ENCODE results near the gene ARHGAP45.

Gene ARHGAP45

DNA sequence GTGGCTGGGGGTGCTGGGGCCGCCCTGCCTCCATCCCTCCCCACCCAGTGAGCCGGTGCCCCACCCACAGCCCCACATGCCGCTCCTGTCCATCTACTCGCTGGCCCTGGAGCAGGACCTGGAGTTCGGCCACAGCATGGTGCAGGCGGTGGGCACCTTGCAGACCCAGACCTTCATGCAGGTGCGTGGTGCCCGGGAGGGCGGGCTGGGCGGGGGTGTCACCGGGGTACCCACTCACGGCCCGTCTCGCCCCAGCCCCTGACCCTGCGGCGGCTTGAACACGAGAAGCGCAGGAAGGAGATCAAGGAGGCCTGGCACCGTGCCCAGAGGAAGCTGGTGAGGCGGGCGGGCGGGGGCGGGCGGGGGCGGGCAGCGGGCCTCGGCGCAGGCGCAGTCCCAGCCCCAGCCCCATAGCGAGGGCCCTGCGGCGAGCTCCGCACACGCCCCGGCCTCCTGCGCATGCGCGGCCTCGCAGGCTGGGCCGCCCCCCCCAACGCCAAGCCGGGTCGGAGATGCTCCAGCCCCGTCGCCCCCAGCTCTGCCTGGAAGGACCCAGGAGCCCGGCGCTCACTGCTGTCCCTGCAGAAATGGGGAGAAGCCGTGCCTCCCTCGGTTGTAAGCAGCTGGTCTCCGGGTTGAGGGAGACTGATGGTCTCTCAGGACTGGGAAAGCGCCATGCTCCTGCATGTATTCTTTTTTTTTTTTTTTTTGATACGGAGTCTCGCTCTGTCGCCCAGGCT is 7.7 kb downstream of the ARHGAP45 start:
- peaks cover 51% of the 10 kb centered on the region for H3K36me3 Mint-ChIP-seq
- peaks cover 62% of the 10 kb centered on the region for H3K4me1 Mint-ChIP-seq
- peak; percentile 92 for DNase-seq
- CTCF ChIA-PET: interaction anchor here (1.0 to 2.1 kb wide), 2 partner anchors 10 to 170 kb away, joined by 3 to 10 read pairs; no protein-coding TSS in a partner anchor
- H3K9me3 Mint-ChIP-seq: no peaks in the 10 kb centered on the region
- H3K27ac Mint-ChIP-seq: peak overlapping the region; percentile 97
- peaks cover 3% of the 10 kb centered on the region for H3K27me3 Mint-ChIP-seq
- H3K4me3 Mint-ChIP-seq: peak overlapping the region; percentile 89

DNA sequence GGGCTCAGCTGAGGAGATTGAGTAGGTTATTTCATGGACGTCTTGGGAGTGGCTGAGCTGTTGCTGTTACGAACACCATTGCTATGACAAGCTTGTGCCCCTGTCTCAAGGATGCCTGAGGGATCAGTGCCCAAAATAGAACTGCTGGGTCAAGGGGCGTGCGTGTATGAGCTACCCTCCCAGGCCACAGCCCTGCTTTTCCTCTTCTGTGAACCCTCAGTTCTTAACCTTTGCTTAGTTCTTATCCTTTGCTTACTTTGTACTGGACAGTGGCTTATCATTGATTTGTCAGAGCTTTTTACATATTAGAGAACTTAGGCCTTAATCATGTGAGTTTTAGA is 9.0 kb downstream of the ARHGAP45 start:
- Mint-ChIP-seq H3K4me3 (peak overlapping the region; percentile 89), H3K27me3 (peaks cover 3% of the 10 kb centered on the region), H3K27ac (peak overlapping the region; percentile 97), H3K9me3 (no peaks in the 10 kb centered on the region), H3K4me1 (peaks cover 65% of the 10 kb centered on the region), H3K36me3 (peaks cover 61% of the 10 kb centered on the region)
- no peak for DNase-seq
- CTCF ChIA-PET: interaction anchor here (0.6 to 2.4 kb wide), 4 partner anchors 9 to 37 kb away, joined by 3 to 13 read pairs (median 6); partner anchors contain the start of gene ARHGAP45

DNA sequence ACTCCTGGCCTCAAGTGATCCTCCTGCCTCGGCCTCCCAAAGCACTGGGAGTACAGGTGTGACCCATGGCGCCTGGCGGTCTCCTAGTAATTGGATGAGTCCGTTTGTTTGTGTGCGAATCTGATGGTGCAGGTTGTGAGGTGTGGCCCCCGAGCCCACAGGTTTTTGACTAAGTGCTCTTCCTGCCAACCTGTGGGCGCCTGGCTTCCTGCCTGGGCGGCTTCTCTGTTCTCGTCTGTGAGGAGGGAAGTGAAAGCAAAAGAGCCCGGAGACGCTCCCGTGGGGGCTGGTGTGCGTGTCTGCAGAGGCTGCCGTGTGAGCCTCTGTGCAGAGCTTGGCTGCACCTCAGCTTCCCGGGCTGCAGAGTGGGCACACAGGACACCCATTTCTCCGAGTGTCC is 10.0 kb downstream of the ARHGAP45 start:
- H3K4me3 Mint-ChIP-seq: peak overlapping the region; percentile 89
- CTCF ChIA-PET: interaction anchor here (0.6 to 2.4 kb wide), 5 partner anchors 9 to 140 kb away, joined by 3 to 13 read pairs (median 3); partner anchors contain the start of gene ARHGAP45
- H3K27me3 Mint-ChIP-seq: peaks cover 3% of the 10 kb centered on the region
- DNase-seq: peak; percentile 97
- H3K4me1 Mint-ChIP-seq: peaks cover 68% of the 10 kb centered on the region
- H3K9me3 Mint-ChIP-seq: no peaks in the 10 kb centered on the region
- H3K36me3 Mint-ChIP-seq: peaks cover 61% of the 10 kb centered on the region
- peak overlapping the region; percentile 97 for H3K27ac Mint-ChIP-seq

DNA sequence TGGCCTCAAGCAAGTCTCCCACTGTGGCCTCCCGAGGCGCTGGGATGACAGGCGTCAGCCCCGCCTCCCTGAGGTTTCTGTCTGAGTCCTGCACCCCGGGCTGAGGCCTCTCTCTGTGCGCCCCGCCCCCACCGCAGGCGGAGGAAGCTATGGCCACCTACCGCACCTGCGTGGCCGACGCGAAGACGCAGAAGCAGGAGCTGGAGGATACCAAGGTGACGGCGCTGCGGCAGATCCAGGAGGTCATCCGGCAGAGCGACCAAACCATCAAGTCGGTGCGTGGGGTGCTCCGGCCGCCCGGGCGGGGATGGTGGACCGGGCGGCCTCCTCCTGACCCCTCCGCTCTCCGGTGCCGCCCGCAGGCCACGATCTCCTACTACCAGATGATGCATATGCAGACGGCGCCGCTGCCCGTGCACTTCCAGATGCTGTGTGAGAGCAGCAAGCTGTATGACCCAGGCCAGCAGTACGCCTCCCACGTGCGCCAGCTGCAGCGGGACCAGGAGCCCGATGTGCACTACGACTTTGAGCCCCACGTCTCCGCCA is 12.7 kb downstream of the ARHGAP45 start:
- Mint-ChIP-seq H3K9me3 (no peaks in the 10 kb centered on the region), H3K27ac (peak overlapping the region; percentile 97), H3K4me1 (peaks cover 64% of the 10 kb centered on the region), H3K27me3 (peaks cover 3% of the 10 kb centered on the region), H3K36me3 (peaks cover 57% of the 10 kb centered on the region), H3K4me3 (peak overlapping the region; percentile 89)
- CTCF ChIA-PET: interaction anchor here (1.4 kb wide), 1 partner anchor 15 kb away, joined by 6 read pairs; no protein-coding TSS in a partner anchor
- peak; percentile 88 for DNase-seq

DNA sequence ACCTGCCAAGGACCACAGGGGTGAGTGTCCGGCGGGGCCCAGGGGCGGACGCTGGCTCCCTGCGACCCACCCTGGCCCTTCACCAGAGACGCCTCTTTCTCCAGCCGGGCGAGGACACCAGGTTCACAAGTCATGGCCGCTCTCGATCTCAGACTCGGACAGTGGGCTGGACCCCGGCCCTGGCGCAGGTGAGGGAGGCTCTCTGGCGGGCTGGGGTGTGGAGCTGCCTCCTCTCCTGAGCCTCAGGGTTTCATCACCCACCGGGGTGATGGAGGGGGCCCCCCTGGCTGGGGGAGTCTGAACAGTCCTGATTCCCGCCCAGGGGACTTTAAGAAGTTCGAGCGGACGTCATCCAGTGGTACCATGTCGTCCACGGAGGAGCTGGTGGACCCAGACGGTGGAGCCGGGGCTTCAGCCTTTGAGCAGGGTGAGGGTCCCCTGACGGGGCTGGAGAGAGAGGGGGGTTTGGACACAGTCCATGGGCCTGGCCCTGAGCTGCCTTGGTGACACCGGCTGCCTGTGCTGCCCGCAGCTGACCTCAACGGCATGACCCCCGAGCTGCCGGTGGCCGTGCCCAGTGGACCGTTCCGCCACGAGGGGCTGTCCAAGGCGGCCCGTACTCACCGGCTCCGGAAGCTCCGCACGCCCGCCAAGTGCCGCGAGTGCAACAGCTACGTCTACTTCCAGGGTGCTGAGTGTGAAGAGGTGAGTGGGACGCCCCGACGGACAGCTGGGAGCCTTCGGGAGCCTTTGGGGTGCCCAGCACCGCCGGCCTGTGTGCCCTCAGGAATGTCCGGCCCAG is 13.6 kb downstream of the ARHGAP45 start:
- H3K4me1 Mint-ChIP-seq: peaks cover 68% of the 10 kb centered on the region
- DNase-seq: no peak
- H3K4me3 Mint-ChIP-seq: peak overlapping the region; percentile 41
- CTCF ChIA-PET: interaction anchor here (0.7 to 1.4 kb wide), 2 partner anchors 16 kb away, joined by 3 to 6 read pairs; no protein-coding TSS in a partner anchor
- H3K36me3 Mint-ChIP-seq: peaks cover 64% of the 10 kb centered on the region
- H3K27me3 Mint-ChIP-seq: peaks cover 3% of the 10 kb centered on the region
- H3K27ac Mint-ChIP-seq: peak overlapping the region; percentile 79
- no peaks in the 10 kb centered on the region for H3K9me3 Mint-ChIP-seq

DNA sequence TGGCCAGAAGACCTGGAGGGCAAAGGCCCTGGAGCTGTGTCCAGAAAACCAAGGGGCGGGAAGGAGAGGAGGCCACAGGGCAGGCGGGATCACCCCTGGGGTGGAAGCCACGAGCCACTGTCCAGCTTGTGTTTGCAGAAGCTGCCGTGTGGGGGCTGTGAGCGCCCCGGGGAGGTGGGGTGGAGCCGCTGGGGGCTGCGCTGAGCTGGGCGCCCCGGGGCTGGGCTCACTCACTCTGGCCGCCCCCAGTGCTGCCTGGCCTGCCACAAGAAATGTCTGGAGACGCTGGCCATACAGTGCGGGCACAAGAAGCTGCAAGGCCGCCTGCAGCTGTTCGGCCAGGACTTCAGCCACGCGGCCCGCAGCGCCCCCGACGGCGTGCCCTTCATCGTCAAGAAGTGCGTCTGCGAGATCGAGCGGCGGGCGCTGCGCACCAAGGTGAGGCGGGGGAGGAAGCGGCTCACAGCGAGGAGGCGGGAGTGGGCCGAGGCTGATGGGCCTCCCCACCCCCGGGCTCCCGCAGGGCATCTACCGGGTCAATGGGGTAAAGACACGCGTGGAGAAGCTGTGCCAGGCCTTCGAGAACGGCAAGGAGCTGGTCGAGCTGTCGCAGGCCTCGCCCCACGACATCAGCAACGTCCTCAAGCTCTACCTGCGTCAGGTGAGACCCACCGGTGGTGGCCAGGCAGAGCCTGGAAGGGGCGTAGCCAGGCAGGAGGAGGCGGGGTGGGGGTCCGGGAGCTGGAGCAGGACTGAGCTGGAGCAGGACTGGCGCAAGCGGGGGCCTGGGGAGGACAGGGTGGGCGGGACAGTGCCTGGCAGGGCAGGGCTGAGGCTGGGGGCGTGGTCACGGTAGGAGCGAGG is 14.6 kb downstream of the ARHGAP45 start:
- CTCF ChIA-PET: interaction anchor here (0.7 to 1.3 kb wide), 3 partner anchors 14 to 32 kb away, joined by 3 read pairs; no protein-coding TSS in a partner anchor
- peak overlapping the region; percentile 41 for H3K4me3 Mint-ChIP-seq
- DNase-seq: no peak
- H3K27ac Mint-ChIP-seq: peak overlapping the region; percentile 81
- peaks cover 59% of the 10 kb centered on the region for H3K36me3 Mint-ChIP-seq
- H3K27me3 Mint-ChIP-seq: peaks cover 3% of the 10 kb centered on the region
- no peaks in the 10 kb centered on the region for H3K9me3 Mint-ChIP-seq
- peaks cover 64% of the 10 kb centered on the region for H3K4me1 Mint-ChIP-seq

DNA sequence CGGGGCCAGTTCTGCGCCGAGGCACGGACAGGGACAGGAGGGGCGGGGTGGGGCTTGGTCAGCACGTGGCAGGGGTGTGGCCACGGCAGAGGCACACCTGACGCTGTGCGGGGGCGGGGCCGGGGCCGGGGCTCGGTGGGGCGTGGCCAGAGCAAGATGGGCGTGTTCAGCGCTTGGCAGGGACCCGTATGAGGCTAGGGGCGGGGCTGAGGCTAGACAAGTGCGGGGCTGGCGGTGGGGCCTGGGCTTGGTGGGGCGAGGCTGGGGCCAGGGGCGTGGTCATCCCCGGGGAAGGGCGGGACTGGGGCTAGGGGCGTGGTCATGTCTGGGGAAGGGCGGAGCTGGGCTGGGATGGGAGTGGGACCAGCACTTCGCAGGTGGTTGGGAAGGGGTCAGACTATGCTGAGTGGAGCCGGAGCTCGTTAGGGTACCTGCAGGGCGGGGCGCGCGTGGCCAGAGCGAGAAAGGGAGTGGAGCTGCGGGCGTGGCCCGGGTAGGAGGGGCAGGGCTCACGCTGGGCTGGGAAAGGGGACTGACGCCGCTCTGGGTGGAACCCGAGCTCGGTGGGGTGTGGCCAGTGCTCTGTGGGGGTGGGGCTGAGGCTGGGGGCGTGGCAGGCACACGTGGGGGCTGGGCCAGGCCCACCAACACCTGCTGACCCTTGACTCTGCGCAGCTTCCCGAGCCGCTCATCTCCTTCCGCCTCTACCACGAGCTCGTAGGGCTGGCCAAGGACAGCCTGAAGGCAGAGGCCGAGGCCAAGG is 15.4 kb downstream of the ARHGAP45 start:
- H3K4me3 Mint-ChIP-seq: peak overlapping the region; percentile 33
- peaks cover 54% of the 10 kb centered on the region for H3K36me3 Mint-ChIP-seq
- H3K4me1 Mint-ChIP-seq: peaks cover 62% of the 10 kb centered on the region
- H3K9me3 Mint-ChIP-seq: no peaks in the 10 kb centered on the region
- peaks cover 3% of the 10 kb centered on the region for H3K27me3 Mint-ChIP-seq
- DNase-seq: peak; percentile 95
- CTCF ChIA-PET: interaction anchor here (0.8 to 1.3 kb wide), 2 partner anchors 15 to 31 kb away, joined by 3 read pairs; no protein-coding TSS in a partner anchor
- H3K27ac Mint-ChIP-seq: peak overlapping the region; percentile 81

DNA sequence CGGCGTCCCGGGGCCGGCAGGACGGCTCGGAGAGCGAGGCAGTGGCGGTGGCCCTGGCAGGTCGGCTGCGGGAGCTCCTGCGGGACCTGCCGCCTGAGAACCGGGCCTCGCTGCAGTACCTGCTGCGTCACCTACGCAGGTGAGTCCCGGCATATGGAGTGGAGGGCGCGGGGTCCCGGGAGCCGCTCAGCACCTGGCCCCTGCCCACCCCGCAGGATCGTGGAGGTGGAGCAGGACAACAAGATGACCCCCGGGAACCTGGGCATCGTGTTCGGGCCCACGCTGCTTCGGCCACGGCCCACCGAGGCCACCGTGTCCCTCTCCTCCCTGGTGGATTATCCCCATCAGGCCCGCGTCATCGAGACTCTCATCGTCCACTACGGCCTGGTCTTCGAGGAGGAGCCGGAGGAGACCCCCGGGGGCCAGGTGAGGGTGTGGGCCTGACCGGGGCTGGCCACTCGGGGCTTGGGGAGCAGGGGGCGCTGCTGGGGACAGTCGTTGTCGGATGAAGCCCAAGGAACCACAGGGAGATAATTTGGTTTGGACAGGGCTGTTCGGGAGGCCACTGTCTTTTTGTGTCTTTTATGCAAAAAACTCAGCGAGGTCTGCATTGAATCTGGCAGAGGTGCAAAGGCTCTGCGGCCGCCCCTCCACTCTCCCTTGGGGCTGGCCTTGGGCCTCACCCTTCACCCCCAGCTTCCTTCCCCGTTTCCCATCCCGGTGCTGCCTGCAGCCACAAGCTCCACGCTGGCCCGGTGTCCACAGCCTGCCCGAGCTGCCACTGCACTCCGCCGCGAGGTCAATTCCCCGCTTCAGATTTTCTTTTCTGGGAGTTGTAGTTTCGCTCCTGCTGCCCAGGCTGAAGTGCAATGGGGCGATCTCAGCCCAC is 16.2 kb downstream of the ARHGAP45 start:
- no peak for DNase-seq
- Mint-ChIP-seq H3K27me3 (peaks cover 3% of the 10 kb centered on the region), H3K9me3 (no peaks in the 10 kb centered on the region), H3K36me3 (peaks cover 53% of the 10 kb centered on the region), H3K27ac (peak overlapping the region; percentile 42), H3K4me3 (no peak overlapping the region), H3K4me1 (peaks cover 70% of the 10 kb centered on the region)
- CTCF ChIA-PET: no interaction called here

DNA sequence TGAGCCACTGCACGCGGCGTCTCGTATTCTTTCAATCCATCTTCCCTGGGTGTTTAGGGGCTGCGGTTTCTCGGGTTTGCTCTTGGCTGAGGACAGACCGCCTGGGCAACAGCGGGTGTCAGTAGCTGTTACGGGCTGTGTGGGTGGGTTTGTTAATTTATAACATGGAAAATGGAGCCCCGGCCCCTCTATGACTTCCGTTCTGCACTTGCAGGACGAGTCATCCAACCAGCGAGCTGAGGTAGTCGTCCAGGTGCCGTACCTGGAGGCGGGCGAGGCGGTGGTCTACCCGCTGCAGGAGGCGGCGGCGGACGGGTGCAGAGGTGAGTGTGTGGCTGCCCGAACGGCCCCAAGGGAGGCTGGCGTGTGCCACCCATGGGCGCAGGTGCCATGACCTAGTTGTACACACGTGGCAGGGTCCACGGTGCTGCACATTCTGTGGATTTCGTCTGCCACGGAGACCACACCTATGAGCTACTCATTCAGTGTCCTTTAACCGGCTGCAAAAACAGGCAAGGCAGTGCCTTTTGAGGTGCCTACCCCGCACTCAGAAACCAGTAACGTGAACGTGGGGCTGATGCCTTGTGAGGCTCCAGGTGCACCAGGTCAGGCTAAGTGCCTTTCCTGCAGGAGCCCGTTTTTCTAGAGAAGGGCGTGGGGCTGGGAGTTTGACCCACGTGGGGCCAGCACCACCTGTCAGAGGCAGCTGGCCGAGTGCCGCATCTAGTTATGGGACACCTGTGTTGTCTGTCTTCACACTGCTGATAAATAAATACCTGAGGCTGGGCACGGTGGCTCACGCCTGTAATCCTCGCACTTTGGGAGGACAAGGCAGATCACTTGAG is 17.3 kb downstream of the ARHGAP45 start:
- peak overlapping the region; percentile 84 for H3K27ac Mint-ChIP-seq
- DNase-seq: no peak
- no peaks in the 10 kb centered on the region for H3K9me3 Mint-ChIP-seq
- H3K27me3 Mint-ChIP-seq: peaks cover 8% of the 10 kb centered on the region
- H3K36me3 Mint-ChIP-seq: peaks cover 55% of the 10 kb centered on the region
- H3K4me1 Mint-ChIP-seq: peaks cover 79% of the 10 kb centered on the region
- H3K4me3 Mint-ChIP-seq: peak overlapping the region; percentile 10
- CTCF ChIA-PET: interaction anchor here (0.9 to 1.0 kb wide), 2 partner anchors 10 to 17 kb away, joined by 3 read pairs; partner anchors contain the start of gene ARHGAP45

DNA sequence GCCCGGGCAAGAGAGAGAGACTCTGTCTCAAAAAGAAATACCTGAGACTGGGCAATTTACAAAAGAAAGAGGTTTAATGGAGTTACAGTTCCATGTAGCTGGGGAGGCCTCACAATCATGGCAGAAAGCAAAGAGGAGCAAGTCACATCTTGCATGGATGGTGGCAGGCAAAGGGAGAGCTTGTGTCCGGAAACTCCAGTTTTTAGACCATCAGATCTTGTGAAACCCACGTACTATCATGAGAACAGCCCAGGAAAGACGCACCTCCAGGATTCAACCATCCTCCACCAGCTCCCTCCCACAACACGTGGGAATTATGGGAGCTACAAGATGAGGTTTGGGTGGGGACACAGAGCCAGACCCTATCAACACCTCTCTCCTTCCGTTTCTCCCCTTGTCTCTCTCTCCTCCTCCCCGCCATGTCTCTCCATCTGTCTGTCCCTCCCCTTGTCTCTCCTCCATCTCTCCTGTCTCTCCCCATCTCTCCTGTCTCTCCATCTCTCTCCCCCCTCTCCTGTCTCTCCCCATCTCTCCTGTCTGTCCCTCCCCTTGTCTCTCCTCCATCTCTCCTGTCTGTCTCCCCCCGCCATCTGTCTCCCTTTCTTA is 18.2 kb downstream of the ARHGAP45 start:
- no peak for DNase-seq
- Mint-ChIP-seq H3K27ac (peak overlapping the region; percentile 84), H3K36me3 (peaks cover 46% of the 10 kb centered on the region), H3K9me3 (no peaks in the 10 kb centered on the region), H3K27me3 (peaks cover 5% of the 10 kb centered on the region), H3K4me1 (peaks cover 72% of the 10 kb centered on the region), H3K4me3 (peak overlapping the region; percentile 26)
- CTCF ChIA-PET: interaction anchor here (1.0 kb wide), 1 partner anchor 18 kb away, joined by 3 read pairs; the partner anchor contains the start of gene ARHGAP45

All from activated naive CD4-positive, alpha-beta T cell treated with anti-CD3 and anti-CD28 coated beads, Interleukin-2, amount 10 ng/mL, durations not matched to agents 7 days and 5 days (primary cell).